HepG2 (cell line): ENCODE data around the gene TRIM31. TPM values are rescaled to one million over a fixed set of nuclear protein-coding genes. Genes with fewer than 3 reads are reported as not detected.

Source experiments
- BCL6 ChIP-seq: IDR thresholded peaks from 2 replicates; pipeline ENCODE4 v1.6.1; 2016; ENCODE audit warnings: missing genetic modification reagents, missing compliant biosample characterization
- DPF2 ChIP-seq: sonication (generic); formaldehyde crosslinking; IDR thresholded peaks from 2 replicates; pipeline ENCODE4 v1.4.0; 2020; ENCODE audit warnings: mild to moderate bottlenecking, low read depth, missing genetic modification reagents, borderline replicate concordance
- HCFC1 ChIP-seq: fragments of 150-350 bp; IDR thresholded peaks from 2 replicates; pipeline ENCODE4 v1.6.1; 2014; ENCODE audit warnings: low read depth, low read length
- NR1H2 ChIP-seq: sonication (generic); formaldehyde crosslinking; IDR thresholded peaks from 2 replicates; pipeline ENCODE4 v1.8.1; 2022; ENCODE audit warnings: low read depth, missing genetic modification reagents, borderline replicate concordance
- POLR2AphosphoS2 ChIP-seq: IDR thresholded peaks from 2 replicates; pipeline ENCODE4 v1.6.1; 2011; ENCODE audit warnings: low read depth, low read length, improper control_type of control experiment
- TCF7 ChIP-seq: sonication (generic); IDR thresholded peaks from 2 replicates; pipeline ENCODE4 v1.6.1; 2016; ENCODE audit warnings: antibody characterized with exemption, low read depth
- ZFP37 ChIP-seq: sonication (generic); formaldehyde crosslinking; IDR thresholded peaks from 2 replicates; pipeline ENCODE4 v1.4.0; 2020; ENCODE audit warnings: missing genetic modification reagents, borderline replicate concordance
- ZNF180 ChIP-seq: sonication (generic); formaldehyde crosslinking; IDR thresholded peaks from 2 replicates; pipeline ENCODE4 v1.4.0; 2020; ENCODE audit warnings: low read depth, missing genetic modification reagents, borderline replicate concordance
- ZNF230 ChIP-seq: sonication (generic); formaldehyde crosslinking; IDR thresholded peaks from 2 replicates; pipeline ENCODE4 v1.4.0; 2020; ENCODE audit warnings: mild to moderate bottlenecking, missing genetic modification reagents
- ZNF24 ChIP-seq: fragments of 450-650 bp; IDR thresholded peaks from 2 replicates; pipeline ENCODE4 v1.6.1; 2017; ENCODE audit warnings: antibody characterized with exemption, mild to moderate bottlenecking
- ZNF337 ChIP-seq: sonication (generic); formaldehyde crosslinking; IDR thresholded peaks from 2 replicates; pipeline ENCODE4 v1.5.1; 2020; ENCODE audit warnings: missing genetic modification reagents, low read depth, mild to moderate bottlenecking, borderline replicate concordance
- ZNF530 ChIP-seq: sonication (generic); formaldehyde crosslinking; IDR thresholded peaks from 2 replicates; pipeline ENCODE4 v1.5.0; 2020; ENCODE audit warnings: low read depth, mild to moderate bottlenecking, missing genetic modification reagents
- polyA plus RNA-seq, 8 experiments: library from polyadenylated mRNA; depleted of rRNA in 3 of 8; stranded (reverse) in 7 of 8; unstranded in 1 of 8; fragments of >200 nt; fragmentation: Illumina TruSeq in 4 of 8; extraction: Trizol in 4 of 8; gene quantifications; 2 replicates each; pipeline versions ENCODE4 v1.2.1 to v1.2.3, GENCODE V29; 2011 to 2016; ENCODE audit warnings: low read depth in 4 of 8, missing spikeins in 1 of 8, mixed read lengths in 1 of 8; ENCODE audit not compliant: insufficient read depth in 1 of 8
- total RNA-seq, 5 experiments: library from RNA; depleted of rRNA; stranded (reverse); fragments of >200 nt; fragmentation: Illumina TruSeq; extraction: Trizol; gene quantifications; 2 replicates each; pipeline ENCODE4 v1.2.3, GENCODE V29; 2016; ENCODE audit warnings: low read depth in 1 of 5
- TF ChIP-seq, protein P1 (sequence below): sonication (generic); formaldehyde crosslinking; IDR thresholded peaks from 2 replicates; pipeline ENCODE4 v1.4.0; 2020; ENCODE audit warnings: missing genetic modification reagents, borderline replicate concordance
- TF ChIP-seq, protein P2 (sequence below): sonication (generic); formaldehyde crosslinking; IDR thresholded peaks from 2 replicates; pipeline ENCODE4 v1.4.0; 2020; ENCODE audit warnings: mild to moderate bottlenecking, missing genetic modification reagents
- TF ChIP-seq, protein P3 (sequence below): sonication (generic); formaldehyde crosslinking; IDR thresholded peaks from 2 replicates; pipeline ENCODE4 v1.8.1; 2023; ENCODE audit warnings: mild to moderate bottlenecking, moderate library complexity, missing genetic modification reagents
- TF ChIP-seq, protein P4 (sequence below): sonication (generic); formaldehyde crosslinking; IDR thresholded peaks from 2 replicates; pipeline ENCODE4 v1.8.0; 2022; ENCODE audit warnings: missing genetic modification reagents, low read depth, mild to moderate bottlenecking, borderline replicate concordance

The TRIM31 gene
- total and polyA plus RNA-seq, 2 of the 13 experiments (the other 11 are each of a cell fraction or from before 2014, with no cell fraction given) = 0.13 to 0.51 TPM

DNA sequence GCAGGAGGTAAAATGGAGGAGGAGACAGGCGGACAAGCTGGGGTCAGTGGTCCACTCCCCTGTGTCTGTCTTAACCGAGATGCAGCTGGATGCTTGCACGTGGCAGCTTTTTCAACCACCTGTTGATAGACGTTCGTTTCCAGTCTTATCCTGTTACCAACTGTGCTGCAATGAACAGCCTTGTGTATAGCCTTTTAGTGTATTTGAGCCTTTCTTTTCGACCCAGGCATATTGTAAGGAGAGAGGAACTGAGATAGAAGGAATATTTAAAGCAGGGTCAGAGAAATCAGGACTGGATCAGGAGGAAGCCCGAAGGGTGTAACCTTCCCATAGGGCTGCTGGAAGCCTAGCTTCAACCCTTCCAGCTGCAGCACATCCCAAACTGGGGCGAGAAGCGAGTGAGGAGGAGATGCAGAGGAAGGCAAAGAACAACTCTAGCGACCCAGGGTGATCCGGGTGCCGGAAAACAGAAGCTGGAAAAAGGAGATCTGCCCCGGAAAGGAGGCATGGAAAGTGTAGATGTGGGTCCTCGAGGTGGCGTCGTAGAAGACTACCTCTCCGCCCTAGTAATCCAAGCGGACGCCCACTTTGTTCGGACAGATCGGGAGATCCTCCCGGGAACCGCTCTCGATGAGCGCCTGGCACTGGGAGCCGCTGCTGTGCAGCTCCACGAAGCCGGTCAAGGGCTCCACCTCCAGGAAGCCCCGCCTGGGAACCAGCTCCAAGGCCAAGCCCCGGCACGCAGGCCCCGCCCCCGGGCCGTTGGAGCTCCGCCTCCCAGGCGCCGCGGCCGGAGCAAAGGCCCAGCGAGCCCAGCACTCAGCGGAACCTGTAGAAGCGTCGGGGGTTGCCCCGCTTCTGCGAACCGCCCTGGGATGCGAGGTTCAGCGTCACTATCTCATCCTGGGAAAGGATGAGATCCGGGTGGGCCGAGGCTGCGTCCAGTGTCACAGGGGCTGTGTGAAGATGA is 11.2 kb downstream of the TRIM31 start (continued):
- TF ChIP-seq, protein P1, sequence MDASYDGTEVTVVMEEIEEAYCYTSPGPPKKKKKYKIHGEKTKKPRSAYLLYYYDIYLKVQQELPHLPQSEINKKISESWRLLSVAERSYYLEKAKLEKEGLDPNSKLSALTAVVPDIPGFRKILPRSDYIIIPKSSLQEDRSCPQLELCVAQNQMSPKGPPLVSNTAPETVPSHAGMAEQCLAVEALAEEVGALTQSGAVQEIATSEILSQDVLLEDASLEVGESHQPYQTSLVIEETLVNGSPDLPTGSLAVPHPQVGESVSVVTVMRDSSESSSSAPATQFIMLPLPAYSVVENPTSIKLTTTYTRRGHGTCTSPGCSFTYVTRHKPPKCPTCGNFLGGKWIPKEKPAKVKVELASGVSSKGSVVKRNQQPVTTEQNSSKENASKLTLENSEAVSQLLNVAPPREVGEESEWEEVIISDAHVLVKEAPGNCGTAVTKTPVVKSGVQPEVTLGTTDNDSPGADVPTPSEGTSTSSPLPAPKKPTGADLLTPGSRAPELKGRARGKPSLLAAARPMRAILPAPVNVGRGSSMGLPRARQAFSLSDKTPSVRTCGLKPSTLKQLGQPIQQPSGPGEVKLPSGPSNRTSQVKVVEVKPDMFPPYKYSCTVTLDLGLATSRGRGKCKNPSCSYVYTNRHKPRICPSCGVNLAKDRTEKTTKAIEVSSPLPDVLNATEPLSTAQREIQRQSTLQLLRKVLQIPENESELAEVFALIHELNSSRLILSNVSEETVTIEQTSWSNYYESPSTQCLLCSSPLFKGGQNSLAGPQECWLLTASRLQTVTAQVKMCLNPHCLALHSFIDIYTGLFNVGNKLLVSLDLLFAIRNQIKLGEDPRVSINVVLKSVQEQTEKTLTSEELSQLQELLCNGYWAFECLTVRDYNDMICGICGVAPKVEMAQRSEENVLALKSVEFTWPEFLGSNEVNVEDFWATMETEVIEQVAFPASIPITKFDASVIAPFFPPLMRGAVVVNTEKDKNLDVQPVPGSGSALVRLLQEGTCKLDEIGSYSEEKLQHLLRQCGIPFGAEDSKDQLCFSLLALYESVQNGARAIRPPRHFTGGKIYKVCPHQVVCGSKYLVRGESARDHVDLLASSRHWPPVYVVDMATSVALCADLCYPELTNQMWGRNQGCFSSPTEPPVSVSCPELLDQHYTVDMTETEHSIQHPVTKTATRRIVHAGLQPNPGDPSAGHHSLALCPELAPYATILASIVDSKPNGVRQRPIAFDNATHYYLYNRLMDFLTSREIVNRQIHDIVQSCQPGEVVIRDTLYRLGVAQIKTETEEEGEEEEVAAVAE (CRISPR knock-in tag) = peak; percentile 18; the same call in 1 of the 2 replicates
- TF ChIP-seq ZNF337 (CRISPR knock-in tag) = no peak
- no peak for TF ChIP-seq NR1H2 (CRISPR knock-in tag)
- TF ChIP-seq ZNF230 (CRISPR knock-in tag) = peak; percentile 59
- no peak for TF ChIP-seq ZFP37
- TF ChIP-seq, protein P2, sequence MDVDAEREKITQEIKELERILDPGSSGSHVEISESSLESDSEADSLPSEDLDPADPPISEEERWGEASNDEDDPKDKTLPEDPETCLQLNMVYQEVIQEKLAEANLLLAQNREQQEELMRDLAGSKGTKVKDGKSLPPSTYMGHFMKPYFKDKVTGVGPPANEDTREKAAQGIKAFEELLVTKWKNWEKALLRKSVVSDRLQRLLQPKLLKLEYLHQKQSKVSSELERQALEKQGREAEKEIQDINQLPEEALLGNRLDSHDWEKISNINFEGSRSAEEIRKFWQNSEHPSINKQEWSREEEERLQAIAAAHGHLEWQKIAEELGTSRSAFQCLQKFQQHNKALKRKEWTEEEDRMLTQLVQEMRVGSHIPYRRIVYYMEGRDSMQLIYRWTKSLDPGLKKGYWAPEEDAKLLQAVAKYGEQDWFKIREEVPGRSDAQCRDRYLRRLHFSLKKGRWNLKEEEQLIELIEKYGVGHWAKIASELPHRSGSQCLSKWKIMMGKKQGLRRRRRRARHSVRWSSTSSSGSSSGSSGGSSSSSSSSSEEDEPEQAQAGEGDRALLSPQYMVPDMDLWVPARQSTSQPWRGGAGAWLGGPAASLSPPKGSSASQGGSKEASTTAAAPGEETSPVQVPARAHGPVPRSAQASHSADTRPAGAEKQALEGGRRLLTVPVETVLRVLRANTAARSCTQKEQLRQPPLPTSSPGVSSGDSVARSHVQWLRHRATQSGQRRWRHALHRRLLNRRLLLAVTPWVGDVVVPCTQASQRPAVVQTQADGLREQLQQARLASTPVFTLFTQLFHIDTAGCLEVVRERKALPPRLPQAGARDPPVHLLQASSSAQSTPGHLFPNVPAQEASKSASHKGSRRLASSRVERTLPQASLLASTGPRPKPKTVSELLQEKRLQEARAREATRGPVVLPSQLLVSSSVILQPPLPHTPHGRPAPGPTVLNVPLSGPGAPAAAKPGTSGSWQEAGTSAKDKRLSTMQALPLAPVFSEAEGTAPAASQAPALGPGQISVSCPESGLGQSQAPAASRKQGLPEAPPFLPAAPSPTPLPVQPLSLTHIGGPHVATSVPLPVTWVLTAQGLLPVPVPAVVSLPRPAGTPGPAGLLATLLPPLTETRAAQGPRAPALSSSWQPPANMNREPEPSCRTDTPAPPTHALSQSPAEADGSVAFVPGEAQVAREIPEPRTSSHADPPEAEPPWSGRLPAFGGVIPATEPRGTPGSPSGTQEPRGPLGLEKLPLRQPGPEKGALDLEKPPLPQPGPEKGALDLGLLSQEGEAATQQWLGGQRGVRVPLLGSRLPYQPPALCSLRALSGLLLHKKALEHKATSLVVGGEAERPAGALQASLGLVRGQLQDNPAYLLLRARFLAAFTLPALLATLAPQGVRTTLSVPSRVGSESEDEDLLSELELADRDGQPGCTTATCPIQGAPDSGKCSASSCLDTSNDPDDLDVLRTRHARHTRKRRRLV (CRISPR knock-in tag) = peak; percentile 86
- TF ChIP-seq ZNF180 (CRISPR knock-in tag) = no peak
- TF ChIP-seq POLR2AphosphoS2 = no peak
- TF ChIP-seq, protein P3, sequence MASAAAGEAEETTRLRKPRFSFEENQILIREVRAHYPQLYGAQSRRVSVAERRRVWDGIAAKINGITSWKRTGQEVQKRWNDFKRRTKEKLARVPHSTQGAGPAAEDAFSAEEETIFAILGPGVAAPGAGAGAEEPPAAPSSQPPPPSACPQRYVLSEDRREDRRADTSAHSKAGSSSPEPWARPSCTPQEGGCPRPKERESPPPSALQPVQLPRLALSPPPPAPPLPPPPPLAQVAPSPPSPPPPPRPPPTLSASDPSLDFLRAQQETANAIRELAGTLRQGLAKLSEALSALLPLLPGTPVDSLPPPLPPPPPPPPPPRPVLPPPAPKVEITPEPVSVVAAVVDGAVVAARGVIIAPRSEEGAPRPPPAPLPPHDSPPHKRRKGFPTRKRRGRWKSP (CRISPR knock-in tag) = peak; percentile 74
- no peak; the same call in 1 of the 2 replicates for TF ChIP-seq HCFC1
- TF ChIP-seq DPF2 = no peak
- peak; percentile 67 for TF ChIP-seq BCL6 (CRISPR knock-in tag)
- TF ChIP-seq, protein P4, sequence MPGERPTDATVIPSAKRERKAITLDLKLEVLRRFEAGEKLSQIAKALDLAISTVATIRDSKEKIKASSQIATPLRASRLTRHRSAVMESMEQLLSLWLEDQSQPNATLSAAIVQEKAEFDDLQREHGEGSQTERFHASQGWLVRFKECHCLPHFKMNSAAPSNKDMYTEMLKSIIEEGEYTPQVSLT (CRISPR knock-in tag) = no peak
- TF ChIP-seq TCF7 = no peak
- TF ChIP-seq ZNF24 = no peak
- no peak for TF ChIP-seq ZNF530
